Esophagus muscularis mucosa (tissue), 3 donors: ENCODE results near the gene UBE2D1.

Source experiments
- CTCF ChIP-seq, 3 experiments: fragments of 200-600 bp in 2 of 3; fragments of 450-650 bp in 1 of 3; sonication (generic) in 2 of 3; IDR thresholded peaks; one replicate each; pipeline ENCODE4 v1.5.1; 2017 to 2019; ENCODE audit warnings: antibody characterized with exemption in 3 of 3, mild to moderate bottlenecking in 2 of 3, moderate library complexity in 1 of 3
- POLR2A ChIP-seq: fragments of 450-650 bp; IDR thresholded peaks from one replicate; pipeline ENCODE4 v1.6.1; 2017; ENCODE audit warnings: antibody characterized with exemption, moderate library complexity, mild to moderate bottlenecking, low read depth

GRCh38 chr10:58318346-58318745 lies 16.5 kb upstream of the UBE2D1 start:
- TF ChIP-seq CTCF (IDR thresholded peaks at IDR 0.05) = no peak
- no peak for TF ChIP-seq POLR2A
